Nasal cavity respiratory epithelium epithelial cell of viscerocranial mucosa (primary cell): ENCODE measurements around the gene NPNT. TPM values are rescaled to one million over a fixed set of nuclear protein-coding genes. Genes with fewer than 3 reads are reported as not detected.

Experiments
- total RNA-seq: library from RNA; depleted of rRNA; stranded (reverse); fragments of >200 nt; gene quantifications from 2 replicates; pipeline ENCODE4 v1.2.3, GENCODE V29; 2014

The NPNT gene, protein sequence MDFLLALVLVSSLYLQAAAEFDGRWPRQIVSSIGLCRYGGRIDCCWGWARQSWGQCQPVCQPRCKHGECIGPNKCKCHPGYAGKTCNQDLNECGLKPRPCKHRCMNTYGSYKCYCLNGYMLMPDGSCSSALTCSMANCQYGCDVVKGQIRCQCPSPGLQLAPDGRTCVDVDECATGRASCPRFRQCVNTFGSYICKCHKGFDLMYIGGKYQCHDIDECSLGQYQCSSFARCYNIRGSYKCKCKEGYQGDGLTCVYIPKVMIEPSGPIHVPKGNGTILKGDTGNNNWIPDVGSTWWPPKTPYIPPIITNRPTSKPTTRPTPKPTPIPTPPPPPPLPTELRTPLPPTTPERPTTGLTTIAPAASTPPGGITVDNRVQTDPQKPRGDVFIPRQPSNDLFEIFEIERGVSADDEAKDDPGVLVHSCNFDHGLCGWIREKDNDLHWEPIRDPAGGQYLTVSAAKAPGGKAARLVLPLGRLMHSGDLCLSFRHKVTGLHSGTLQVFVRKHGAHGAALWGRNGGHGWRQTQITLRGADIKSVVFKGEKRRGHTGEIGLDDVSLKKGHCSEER
- 1.4 and 19.7 TPM in 2 replicates for total RNA-seq

DNA sequence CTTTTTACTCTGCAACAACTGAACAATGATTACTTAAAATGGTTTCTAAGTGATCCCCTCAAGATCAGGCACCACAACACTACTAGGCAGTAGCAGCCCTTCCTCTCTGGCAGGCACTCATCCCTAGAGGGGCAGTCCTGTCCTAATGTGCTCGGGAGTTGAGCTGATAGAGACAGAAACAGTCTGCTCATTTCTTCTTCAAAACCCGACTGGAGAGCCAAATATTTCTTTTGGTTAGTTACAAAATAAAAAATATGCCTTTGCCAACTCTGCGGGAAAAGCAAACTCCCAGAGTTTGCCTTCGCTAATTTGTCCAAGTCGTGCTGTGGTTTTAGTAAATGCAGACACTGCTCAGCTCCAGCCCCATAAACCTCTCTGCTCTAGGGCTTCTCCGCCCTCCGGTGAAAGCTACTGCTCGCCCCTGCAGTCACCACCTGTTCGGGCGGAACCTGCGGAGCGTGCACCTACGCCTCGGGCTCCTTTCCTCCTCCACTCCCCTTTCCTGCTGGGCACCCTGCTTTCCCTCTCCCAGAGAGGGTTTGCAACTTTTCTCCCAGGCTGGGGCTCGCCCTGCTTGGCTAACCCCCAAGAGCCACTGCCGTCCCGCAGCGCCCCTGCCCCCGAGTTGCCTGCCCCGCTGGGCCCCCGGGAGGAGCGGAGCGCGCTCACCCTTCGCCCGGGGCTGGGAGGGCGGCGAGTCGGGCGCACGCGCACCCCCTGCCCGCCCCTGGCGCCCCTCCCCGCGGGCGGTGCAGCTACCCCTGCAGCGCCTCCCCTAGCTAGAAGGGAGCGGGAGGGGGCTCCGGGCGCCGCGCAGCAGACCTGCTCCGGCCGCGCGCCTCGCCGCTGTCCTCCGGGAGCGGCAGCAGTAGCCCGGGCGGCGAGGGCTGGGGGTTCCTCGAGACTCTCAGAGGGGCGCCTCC, at the start of gene NPNT:
Gene NPNT, plus strand, starts transcription at position 812 of the 923 bp plus-strand sequence. CDS start 182 bp downstream, outside the sequence.

Other genes with a start within 250 kb of the NPNT start
- gene INTS12, start 186.8 kb upstream of the NPNT start, total RNA-seq: 32.7 and 33.8 TPM in 2 replicates
- gene GSTCD, start 186.7 kb upstream of the NPNT start, total RNA-seq: 17.3 and 19.5 TPM in 2 replicates